ENCODE data around the gene PAX8. TPM values are rescaled to one million over a fixed set of nuclear protein-coding genes. Genes with fewer than 3 reads are reported as not detected.

The PAX8 gene
- total RNA-seq, 1 experiment from 2014 or later = 1.8 TPM

- peak; percentile 90 for DNase-seq (ENCODE audit: low spot score)
Observed at GRCh38 chr2:113203901-113204519, 74.7 kb downstream of the PAX8 start.

- no peak for DNase-seq (ENCODE audit: low spot score)
Observed at GRCh38 chr2:113203217-113203530, 75.5 kb downstream of the PAX8 start.

- no peak for DNase-seq (ENCODE audit: low spot score)
Observed at GRCh38 chr2:113202305-113203216, 76.2 kb downstream of the PAX8 start.

GRCh38 chr2:113201496-113202304 is 77.0 kb downstream of the PAX8 start:
- no peak for DNase-seq (ENCODE audit: low spot score)

- DNase-seq (ENCODE audit: low spot score) = peak; percentile 56
Observed at GRCh38 chr2:113200736-113201490, 77.8 kb downstream of the PAX8 start.

GRCh38 chr2:113200236-113200635 is 78.5 kb downstream of the PAX8 start:
- no peak for DNase-seq (ENCODE audit: low spot score)

GRCh38 chr2:113198790-113199612 is 79.7 kb downstream of the PAX8 start:
- DNase-seq (ENCODE audit: low spot score) = peak; percentile 71

GRCh38 chr2:113198048-113198789 is 80.5 kb downstream of the PAX8 start:
- DNase-seq (ENCODE audit: low spot score) = no peak

GRCh38 chr2:113197347-113198047 is 81.2 kb downstream of the PAX8 start:
- DNase-seq (ENCODE audit: low spot score) = no peak

GRCh38 chr2:113196839-113197238 is 81.9 kb downstream of the PAX8 start:
- DNase-seq (ENCODE audit: low spot score) = no peak

GRCh38 chr2:113195923-113196501 is 82.7 kb downstream of the PAX8 start:
- DNase-seq (ENCODE audit: low spot score) = no peak

GRCh38 chr2:113192459-113193100 is 86.1 kb downstream of the PAX8 start:
- no peak for DNase-seq (ENCODE audit: low spot score)

GRCh38 chr2:113190871-113191270 is 87.8 kb downstream of the PAX8 start:
- no peak for DNase-seq (ENCODE audit: low spot score)

GRCh38 chr2:113187771-113188170 is 91.0 kb downstream of the PAX8 start:
- no peak for DNase-seq (ENCODE audit: low spot score)

- DNase-seq (ENCODE audit: low spot score) = no peak
Observed at GRCh38 chr2:113186433-113186796, 92.3 kb downstream of the PAX8 start.

GRCh38 chr2:113185664-113186432 is 92.9 kb downstream of the PAX8 start:
- peak; percentile 48 for DNase-seq (ENCODE audit: low spot score)

- DNase-seq (ENCODE audit: low spot score) = no peak
Observed at GRCh38 chr2:113184531-113185230, 94.0 kb downstream of the PAX8 start.
